Measurements from ENCODE around the gene TCF25. TPM values are rescaled to one million over a fixed set of nuclear protein-coding genes. Genes with fewer than 3 reads are reported as not detected.

The TCF25 gene
- total RNA-seq, 1 donor from 2014 or later, result 210 TPM

GRCh38 chr16:89844739-89845339, 28.6 kb upstream of the TCF25 start:
- TF ChIP-seq CTCF (IDR thresholded peaks at IDR 0.05; ENCODE audit: unreplicated experiment), result no peak
- Mint-ChIP-seq H3K27me3 (ENCODE audit: unreplicated experiment) (peaks cover 3% of the 10 kb centered on the region), H3K4me3 (ENCODE audit: unreplicated experiment) (no peak overlapping the region), H3K4me1 (ENCODE audit: unreplicated experiment) (no peaks in the 10 kb centered on the region), H3K9me3 (ENCODE audit: unreplicated experiment) (no peaks in the 10 kb centered on the region), H3K27ac (ENCODE audit: unreplicated experiment) (no peak overlapping the region), H3K36me3 (ENCODE audit: low read depth, unreplicated experiment) (no peaks in the 10 kb centered on the region)
- no peak for DNase-seq (ENCODE audit: low spot score)

- no peaks in the 10 kb centered on the region for H3K9me3 Mint-ChIP-seq (ENCODE audit: unreplicated experiment)
- no peak overlapping the region for H3K27ac Mint-ChIP-seq (ENCODE audit: unreplicated experiment)
- H3K4me1 Mint-ChIP-seq (ENCODE audit: unreplicated experiment), result no peaks in the 10 kb centered on the region
- no peak overlapping the region for H3K4me3 Mint-ChIP-seq (ENCODE audit: unreplicated experiment)
- peaks cover 3% of the 10 kb centered on the region for H3K27me3 Mint-ChIP-seq (ENCODE audit: unreplicated experiment)
- TF ChIP-seq CTCF (IDR thresholded peaks at IDR 0.05; ENCODE audit: unreplicated experiment), result no peak
- DNase-seq (ENCODE audit: low spot score), result no peak
- no peaks in the 10 kb centered on the region for H3K36me3 Mint-ChIP-seq (ENCODE audit: low read depth, unreplicated experiment)
Observed at GRCh38 chr16:89845417-89845816, 28.0 kb upstream of the TCF25 start.

GRCh38 chr16:89847051-89847939, 26.1 kb upstream of the TCF25 start:
- Mint-ChIP-seq H3K4me1 (ENCODE audit: unreplicated experiment) (no peaks in the 10 kb centered on the region), H3K27me3 (ENCODE audit: unreplicated experiment) (peaks cover 3% of the 10 kb centered on the region), H3K27ac (ENCODE audit: unreplicated experiment) (no peak overlapping the region), H3K9me3 (ENCODE audit: unreplicated experiment) (no peaks in the 10 kb centered on the region), H3K4me3 (ENCODE audit: unreplicated experiment) (no peak overlapping the region), H3K36me3 (ENCODE audit: low read depth, unreplicated experiment) (no peaks in the 10 kb centered on the region)
- no peak for DNase-seq (ENCODE audit: low spot score)
- no peak for TF ChIP-seq CTCF (IDR thresholded peaks at IDR 0.05; ENCODE audit: unreplicated experiment)

GRCh38 chr16:89847940-89848297, 25.5 kb upstream of the TCF25 start:
- Mint-ChIP-seq H3K27ac (ENCODE audit: unreplicated experiment) (no peak overlapping the region), H3K4me1 (ENCODE audit: unreplicated experiment) (no peaks in the 10 kb centered on the region), H3K9me3 (ENCODE audit: unreplicated experiment) (no peaks in the 10 kb centered on the region), H3K27me3 (ENCODE audit: unreplicated experiment) (peaks cover 3% of the 10 kb centered on the region), H3K36me3 (ENCODE audit: low read depth, unreplicated experiment) (no peaks in the 10 kb centered on the region), H3K4me3 (ENCODE audit: unreplicated experiment) (no peak overlapping the region)
- DNase-seq (ENCODE audit: low spot score), result no peak
- no peak for TF ChIP-seq CTCF (IDR thresholded peaks at IDR 0.05; ENCODE audit: unreplicated experiment)

- peaks cover 10% of the 10 kb centered on the region for H3K27me3 Mint-ChIP-seq (ENCODE audit: unreplicated experiment)
- no peak overlapping the region for H3K4me3 Mint-ChIP-seq (ENCODE audit: unreplicated experiment)
- TF ChIP-seq CTCF (IDR thresholded peaks at IDR 0.05; ENCODE audit: unreplicated experiment), result no peak
- H3K4me1 Mint-ChIP-seq (ENCODE audit: unreplicated experiment), result no peaks in the 10 kb centered on the region
- no peak for DNase-seq (ENCODE audit: low spot score)
- peaks cover 4% of the 10 kb centered on the region for H3K36me3 Mint-ChIP-seq (ENCODE audit: low read depth, unreplicated experiment)
- no peaks in the 10 kb centered on the region for H3K9me3 Mint-ChIP-seq (ENCODE audit: unreplicated experiment)
- no peak overlapping the region for H3K27ac Mint-ChIP-seq (ENCODE audit: unreplicated experiment)
Observed at GRCh38 chr16:89848974-89849373, 24.4 kb upstream of the TCF25 start.
